NCI-H187 treated with DMSO at 0.1 percent for 48 hours (cell line): ENCODE data around the gene GRIA4.

Experiments used
- DNase-seq: peaks from one replicate; lab custom pipeline; 2025; lab: John Stamatoyannopoulos, UW

GRIA4 gene

GRCh38 chr11:105789579-105790420 lies 179.9 kb downstream of the GRIA4 start:
- DNase-seq: no peak

- no peak for DNase-seq
Observed at GRCh38 chr11:105790840-105791239, 181.0 kb downstream of the GRIA4 start.

- DNase-seq: no peak
Observed at GRCh38 chr11:105793092-105793491, 183.2 kb downstream of the GRIA4 start.

- no peak for DNase-seq
Observed at GRCh38 chr11:105799263-105799662, 189.4 kb downstream of the GRIA4 start.

GRCh38 chr11:105799728-105800462 lies 190.0 kb downstream of the GRIA4 start:
- no peak for DNase-seq

GRCh38 chr11:105802390-105802789 lies 192.5 kb downstream of the GRIA4 start:
- no peak for DNase-seq

GRCh38 chr11:105811242-105811641 lies 201.4 kb downstream of the GRIA4 start:
- no peak for DNase-seq

GRCh38 chr11:105821372-105821771 lies 211.5 kb downstream of the GRIA4 start:
- no peak for DNase-seq

GRCh38 chr11:105821781-105822180 lies 211.9 kb downstream of the GRIA4 start:
- no peak for DNase-seq

GRCh38 chr11:105823495-105824033 lies 213.7 kb downstream of the GRIA4 start:
- DNase-seq: no peak

- no peak for DNase-seq
Observed at GRCh38 chr11:105824457-105825013, 214.7 kb downstream of the GRIA4 start.

- DNase-seq: no peak
Observed at GRCh38 chr11:105825141-105825540, 215.3 kb downstream of the GRIA4 start.

- no peak for DNase-seq
Observed at GRCh38 chr11:105827906-105828305, 218.0 kb downstream of the GRIA4 start.

GRCh38 chr11:105829084-105829483 lies 219.2 kb downstream of the GRIA4 start:
- DNase-seq: no peak

GRCh38 chr11:105834461-105834860 lies 224.6 kb downstream of the GRIA4 start:
- DNase-seq: no peak

- no peak for DNase-seq
Observed at GRCh38 chr11:105838668-105839384, 229.0 kb downstream of the GRIA4 start.

- no peak for DNase-seq
Observed at GRCh38 chr11:105840391-105840790, 230.5 kb downstream of the GRIA4 start.

GRCh38 chr11:105852403-105852802 lies 242.5 kb downstream of the GRIA4 start:
- no peak for DNase-seq

- no peak for DNase-seq
Observed at GRCh38 chr11:105854269-105854668, 244.4 kb downstream of the GRIA4 start.

GRCh38 chr11:105856954-105857353 lies 247.1 kb downstream of the GRIA4 start:
- no peak for DNase-seq

GRCh38 chr11:105857728-105858127 lies 247.9 kb downstream of the GRIA4 start:
- DNase-seq: no peak

- no peak for DNase-seq
Observed at GRCh38 chr11:105858841-105859240, 249.0 kb downstream of the GRIA4 start.
